PC-9 (cell line): ENCODE data around the gene ANKRD63. TPM values are rescaled to one million over a fixed set of nuclear protein-coding genes. Genes with fewer than 3 reads are reported as not detected.

Experiments used
- BruUV-seq: library from RNA; stranded (reverse); fragments of 400-500 nt; replicated peaks from 2 replicates; lab custom pipeline; 2021; lab: Mats Ljungman, UMichigan
- CTCF ChIA-PET: fragments of 300-600 bp; sonication (Branson Sonifier 250); formaldehyde crosslinking; loops from one replicate; lab custom pipeline; 2022; ENCODE audit warnings: antibody characterized with exemption; lab: Charles Lee
- POLR2A ChIA-PET: fragments of 300-600 bp; sonication (Branson Sonifier 250); formaldehyde crosslinking; loops from one replicate; lab custom pipeline; 2022; ENCODE audit warnings: antibody characterized with exemption; ENCODE audit not compliant: unreplicated experiment; lab: Charles Lee
- DNase-seq, 2 experiments: peaks; one replicate each; pipeline versions ENCODE4 v3.0.0 to v3.0.0-alpha.2; 2015 to 2022; ENCODE audit warnings: mixed read lengths in 1 of 2
- H2AFZ ChIP-seq: fragments of 200-600 bp; sonication (generic); 2 replicates; pipeline ENCODE4 v1.8.1; 2017; ENCODE audit warnings: antibody characterized with exemption
- H3F3A ChIP-seq: fragments of 200-600 bp; sonication (generic); 2 replicates; pipeline ENCODE4 v1.8.1; 2017; ENCODE audit warnings: antibody characterized with exemption, mild to moderate bottlenecking, low read depth; ENCODE audit not compliant: insufficient read depth
- H3K27ac ChIP-seq: fragments of 200-600 bp; sonication (generic); 2 replicates; pipeline ENCODE4 v1.6.1; 2016; ENCODE audit warnings: mixed run types
- H3K27me3 ChIP-seq: fragments of 200-600 bp; sonication (generic); 2 replicates; pipeline ENCODE4 v1.6.1; 2016; ENCODE audit warnings: low read depth, mixed run types; ENCODE audit not compliant: insufficient read depth
- H3K36me3 ChIP-seq: fragments of 200-600 bp; sonication (generic); 2 replicates; pipeline ENCODE4 v1.6.1; 2016; ENCODE audit warnings: low read depth, mixed run types
- H3K4me1 ChIP-seq: fragments of 200-600 bp; sonication (generic); replicated peaks from 2 replicates; pipeline ENCODE4 v1.6.1; 2016; ENCODE audit warnings: mixed run types; ENCODE audit not compliant: insufficient read depth
- H3K4me2 ChIP-seq: fragments of 200-600 bp; sonication (generic); 2 replicates; pipeline ENCODE4 v1.6.1; 2017; ENCODE audit warnings: mixed run types
- H3K4me3 ChIP-seq: fragments of 200-600 bp; sonication (generic); 2 replicates; pipeline ENCODE4 v1.6.1; 2016; ENCODE audit warnings: mixed run types
- H3K79me2 ChIP-seq: fragments of 200-600 bp; sonication (generic); 2 replicates; pipeline ENCODE4 v1.6.1; 2017; ENCODE audit warnings: low read depth, mixed run types
- H3K9me2 ChIP-seq: fragments of 200-600 bp; sonication (generic); 2 replicates; pipeline ENCODE4 v1.8.1; 2017; ENCODE audit warnings: mild to moderate bottlenecking; ENCODE audit not compliant: insufficient read depth
- H3K9me3 ChIP-seq: fragments of 200-600 bp; sonication (generic); 2 replicates; pipeline ENCODE4 v1.8.1; 2016; ENCODE audit warnings: low read depth; ENCODE audit not compliant: insufficient read depth
- H4K20me1 ChIP-seq: fragments of 200-600 bp; sonication (generic); 2 replicates; pipeline ENCODE4 v1.8.1; 2017; ENCODE audit not compliant: insufficient read depth
- CTCF ChIP-seq: fragments of 200-600 bp; sonication (generic); conservative IDR thresholded peaks from 2 replicates; pipeline ENCODE4 v1.6.1; 2017; ENCODE audit warnings: mixed run types, antibody characterized with exemption, mild to moderate bottlenecking, moderate library complexity
- EZH2 ChIP-seq: fragments of 200-600 bp; sonication (generic); IDR thresholded peaks from 2 replicates; pipeline ENCODE4 v1.8.0; 2017; ENCODE audit warnings: antibody characterized with exemption, low read depth
- intact Hi-C: fragments of 100-400 bp; cut with micrococcal nuclease; formaldehyde crosslinking; loops from one replicate; pipeline ENCODE4 v1.10.0; 2022; ENCODE audit not compliant: unreplicated experiment
- total RNA-seq: library from RNA; stranded (reverse); gene quantifications from 2 replicates; pipeline ENCODE4 v1.2.3, GENCODE V29; 2021

Gene ANKRD63
- total RNA-seq, 1 experiment from 2014 or later: not detected

- Histone ChIP-seq H3K4me3 (no peak overlapping the region), H3K4me2 (no peak overlapping the region), H3F3A (no peaks in the 10 kb centered on the region), H3K4me1 (no peaks in the 10 kb centered on the region), H4K20me1 (no peaks in the 10 kb centered on the region), H3K27ac (no peak overlapping the region), H2AFZ (no peak overlapping the region), H3K79me2 (no peaks in the 10 kb centered on the region), H3K9me2 (no peaks in the 10 kb centered on the region), H3K9me3 (no peaks in the 10 kb centered on the region), H3K36me3 (no peaks in the 10 kb centered on the region), H3K27me3 (no peaks in the 10 kb centered on the region)
- POLR2A ChIA-PET: no interaction called here
- CTCF ChIA-PET: no interaction called here
- intact Hi-C loops: loop anchor here (5.0 kb wide), 1 partner anchor 616 kb away; the partner anchor contains the start of gene VPS18
- DNase-seq: no peak
- no peak for TF ChIP-seq EZH2
- TF ChIP-seq CTCF: no peak
- BruUV-seq: no TSS peak
These were observed 6.9 kb downstream of the ANKRD63 start for GRCh38 chr15:40275954-40276353.

GRCh38 chr15:40275523-40275922 lies 7.3 kb downstream of the ANKRD63 start:
- BruUV-seq: no TSS peak
- H3F3A ChIP-seq: no peaks in the 10 kb centered on the region
- H4K20me1 ChIP-seq: no peaks in the 10 kb centered on the region
- TF ChIP-seq EZH2 (no peak), CTCF (no peak)
- no peak overlapping the region for H3K4me2 ChIP-seq
- H3K9me3 ChIP-seq: no peaks in the 10 kb centered on the region
- no peaks in the 10 kb centered on the region for H3K9me2 ChIP-seq
- no peak overlapping the region for H2AFZ ChIP-seq
- H3K79me2 ChIP-seq: no peaks in the 10 kb centered on the region
- no peak overlapping the region for H3K27ac ChIP-seq
- DNase-seq: no peak
- H3K4me3 ChIP-seq: no peak overlapping the region
- H3K36me3 ChIP-seq: no peaks in the 10 kb centered on the region
- intact Hi-C loops: loop anchor here (5.0 kb wide), 1 partner anchor 617 kb away; the partner anchor contains the start of gene VPS18
- H3K4me1 ChIP-seq: no peaks in the 10 kb centered on the region
- ChIA-PET CTCF (interaction anchor here (0.6 kb wide), 1 partner anchor 55 kb away, joined by 3 read pairs; no protein-coding TSS in a partner anchor), POLR2A (no interaction called here)
- H3K27me3 ChIP-seq: no peaks in the 10 kb centered on the region

- POLR2A ChIA-PET: no interaction called here
- H3K9me3 ChIP-seq: no peaks in the 10 kb centered on the region
These were observed 8.3 kb downstream of the ANKRD63 start for GRCh38 chr15:40274350-40275274.

More at GRCh38 chr15:40274350-40275274, 8.3 kb downstream of the ANKRD63 start:
- Histone ChIP-seq H3K36me3 (no peaks in the 10 kb centered on the region), H3K27me3 (no peaks in the 10 kb centered on the region), H3K9me2 (no peaks in the 10 kb centered on the region), H3F3A (no peaks in the 10 kb centered on the region), H2AFZ (no peak overlapping the region), H4K20me1 (no peaks in the 10 kb centered on the region), H3K27ac (no peak overlapping the region), H3K4me1 (no peaks in the 10 kb centered on the region), H3K79me2 (no peaks in the 10 kb centered on the region), H3K4me3 (no peak overlapping the region), H3K4me2 (no peak overlapping the region)
- intact Hi-C loops: loop anchor here (1.0 to 5.0 kb wide), 4 partner anchors 57 to 618 kb away; partner anchors contain the start of gene VPS18
- BruUV-seq: no TSS peak
- CTCF ChIA-PET: interaction anchor here (0.5 to 4.6 kb wide), 9 partner anchors 16 to 222 kb away, joined by 3 to 83 read pairs (median 5); partner anchors contain the start of genes CCDC9B and PAK6
- TF ChIP-seq EZH2 (no peak), CTCF (peak; percentile 99)
- DNase-seq: peak; percentile 55 to 83
